T47D (cell line): Measurements from ENCODE around the gene TMEM170B.

Experiments used
- DNase-seq, 2 experiments: peaks; one replicate each; pipeline versions ENCODE4 v3.0.0 to v3.0.0-alpha.2; 2011 to 2012; ENCODE audit warnings: low read depth in 1 of 2, low spot score in 1 of 2
- JUND ChIP-seq: IDR thresholded peaks from 2 replicates; pipeline ENCODE4 v1.6.1; 2012; ENCODE audit warnings: low read depth
- in situ Hi-C: cut with HindIII; loops from 2 replicates; pipeline ENCODE4 v1.10.0; 2016; ENCODE audit warnings: low sequenced_read_pairs, low pct_unique_long_range_greater_than_20kb

The TMEM170B gene

GRCh38 chr6:11616200-11616611 is 78.7 kb downstream of the TMEM170B start:
- TF ChIP-seq JUND: no peak
- no peak for DNase-seq
- in situ Hi-C loops: no loop called here

- peak in 1 of 2 experiments; percentile 38 for DNase-seq
- no peak for TF ChIP-seq JUND
- in situ Hi-C loops: no loop called here
Observed at GRCh38 chr6:11618533-11618932, 81.0 kb downstream of the TMEM170B start.

GRCh38 chr6:11621119-11621518 is 83.6 kb downstream of the TMEM170B start:
- DNase-seq: no peak
- TF ChIP-seq JUND: no peak
- in situ Hi-C loops: no loop called here

GRCh38 chr6:11622156-11622555 is 84.6 kb downstream of the TMEM170B start:
- DNase-seq: no peak
- in situ Hi-C loops: no loop called here
- no peak for TF ChIP-seq JUND

- no peak for DNase-seq
- in situ Hi-C loops: no loop called here
- no peak for TF ChIP-seq JUND
Observed at GRCh38 chr6:11623272-11623671, 85.7 kb downstream of the TMEM170B start.

GRCh38 chr6:11625302-11625701 is 87.8 kb downstream of the TMEM170B start:
- DNase-seq: no peak
- TF ChIP-seq JUND: no peak
- in situ Hi-C loops: no loop called here

- in situ Hi-C loops: no loop called here
Observed at GRCh38 chr6:11626356-11626755, 88.8 kb downstream of the TMEM170B start.

GRCh38 chr6:11628562-11628961 is 91.0 kb downstream of the TMEM170B start:
- in situ Hi-C loops: no loop called here
- TF ChIP-seq JUND: no peak
- DNase-seq: no peak

More at GRCh38 chr6:11626356-11626755, 88.8 kb downstream of the TMEM170B start:
- no peak for DNase-seq
- TF ChIP-seq JUND: no peak

GRCh38 chr6:11631008-11631407 is 93.5 kb downstream of the TMEM170B start:
- no peak for TF ChIP-seq JUND
- in situ Hi-C loops: no loop called here
- DNase-seq: no peak

GRCh38 chr6:11631539-11631938 is 94.0 kb downstream of the TMEM170B start:
- no peak for TF ChIP-seq JUND
- in situ Hi-C loops: no loop called here
- DNase-seq: no peak

GRCh38 chr6:11632231-11632630 is 94.7 kb downstream of the TMEM170B start:
- no peak for DNase-seq
- TF ChIP-seq JUND: no peak
- in situ Hi-C loops: no loop called here

GRCh38 chr6:11632795-11633511 is 95.4 kb downstream of the TMEM170B start:
- in situ Hi-C loops: no loop called here

More at GRCh38 chr6:11632795-11633511, 95.4 kb downstream of the TMEM170B start:
- no peak for TF ChIP-seq JUND
- DNase-seq: no peak
